PC-9 (cell line): Measurements from ENCODE around the gene CACNA1H. TPM values are rescaled to one million over a fixed set of nuclear protein-coding genes. Genes with fewer than 3 reads are reported as not detected.
"Not testable (repeated sequence)": the region's sequence is repeated elsewhere in the genome, so short reads cannot be mapped to it uniquely, and the experiment has no call there.

Experiments
- BruUV-seq: library from RNA; stranded (reverse); fragments of 400-500 nt; replicated peaks from 2 replicates; lab custom pipeline; 2021; lab: Mats Ljungman, UMichigan
- CTCF ChIA-PET: fragments of 300-600 bp; sonication (Branson Sonifier 250); formaldehyde crosslinking; loops from one replicate; lab custom pipeline; 2022; ENCODE audit warnings: antibody characterized with exemption; lab: Charles Lee
- POLR2A ChIA-PET: fragments of 300-600 bp; sonication (Branson Sonifier 250); formaldehyde crosslinking; loops from one replicate; lab custom pipeline; 2022; ENCODE audit warnings: antibody characterized with exemption; ENCODE audit not compliant: unreplicated experiment; lab: Charles Lee
- DNase-seq, 2 experiments: peaks; one replicate each; pipeline versions ENCODE4 v3.0.0 to v3.0.0-alpha.2; 2015 to 2022; ENCODE audit warnings: mixed read lengths in 1 of 2
- H2AFZ ChIP-seq: fragments of 200-600 bp; sonication (generic); 2 replicates; pipeline ENCODE4 v1.8.1; 2017; ENCODE audit warnings: antibody characterized with exemption
- H3F3A ChIP-seq: fragments of 200-600 bp; sonication (generic); 2 replicates; pipeline ENCODE4 v1.8.1; 2017; ENCODE audit warnings: antibody characterized with exemption, mild to moderate bottlenecking, low read depth; ENCODE audit not compliant: insufficient read depth
- H3K27ac ChIP-seq: fragments of 200-600 bp; sonication (generic); 2 replicates; pipeline ENCODE4 v1.6.1; 2016; ENCODE audit warnings: mixed run types
- H3K27me3 ChIP-seq: fragments of 200-600 bp; sonication (generic); 2 replicates; pipeline ENCODE4 v1.6.1; 2016; ENCODE audit warnings: low read depth, mixed run types; ENCODE audit not compliant: insufficient read depth
- H3K36me3 ChIP-seq: fragments of 200-600 bp; sonication (generic); 2 replicates; pipeline ENCODE4 v1.6.1; 2016; ENCODE audit warnings: low read depth, mixed run types
- H3K4me1 ChIP-seq: fragments of 200-600 bp; sonication (generic); replicated peaks from 2 replicates; pipeline ENCODE4 v1.6.1; 2016; ENCODE audit warnings: mixed run types; ENCODE audit not compliant: insufficient read depth
- H3K4me2 ChIP-seq: fragments of 200-600 bp; sonication (generic); 2 replicates; pipeline ENCODE4 v1.6.1; 2017; ENCODE audit warnings: mixed run types
- H3K4me3 ChIP-seq: fragments of 200-600 bp; sonication (generic); 2 replicates; pipeline ENCODE4 v1.6.1; 2016; ENCODE audit warnings: mixed run types
- H3K79me2 ChIP-seq: fragments of 200-600 bp; sonication (generic); 2 replicates; pipeline ENCODE4 v1.6.1; 2017; ENCODE audit warnings: low read depth, mixed run types
- H3K9me2 ChIP-seq: fragments of 200-600 bp; sonication (generic); 2 replicates; pipeline ENCODE4 v1.8.1; 2017; ENCODE audit warnings: mild to moderate bottlenecking; ENCODE audit not compliant: insufficient read depth
- H3K9me3 ChIP-seq: fragments of 200-600 bp; sonication (generic); 2 replicates; pipeline ENCODE4 v1.8.1; 2016; ENCODE audit warnings: low read depth; ENCODE audit not compliant: insufficient read depth
- H4K20me1 ChIP-seq: fragments of 200-600 bp; sonication (generic); 2 replicates; pipeline ENCODE4 v1.8.1; 2017; ENCODE audit not compliant: insufficient read depth
- intact Hi-C: fragments of 100-400 bp; cut with micrococcal nuclease; formaldehyde crosslinking; loops from one replicate; pipeline ENCODE4 v1.10.0; 2022; ENCODE audit not compliant: unreplicated experiment
- total RNA-seq: library from RNA; stranded (reverse); gene quantifications from 2 replicates; pipeline ENCODE4 v1.2.3, GENCODE V29; 2021

CACNA1H gene
- total RNA-seq, 1 experiment from 2014 or later, result not detected

GRCh38 chr16:1253701-1254364, 100.9 kb downstream of the CACNA1H start:
- DNase-seq, H3K79me2 ChIP-seq, BruUV-seq, H2AFZ ChIP-seq, H3K4me1 ChIP-seq, H3K27ac ChIP-seq, H3K9me2 ChIP-seq, H3K27me3 ChIP-seq, intact Hi-C loops, H3K9me3 ChIP-seq, H3F3A ChIP-seq, CTCF ChIA-PET, H3K36me3 ChIP-seq, H4K20me1 ChIP-seq, H3K4me2 ChIP-seq, H3K4me3 ChIP-seq: not testable (repeated sequence)
- POLR2A ChIA-PET, result interaction anchor here (0.7 kb wide), 1 partner anchor 56 kb away, joined by 4 read pairs; the partner anchor contains the start of gene UBE2I

DNA sequence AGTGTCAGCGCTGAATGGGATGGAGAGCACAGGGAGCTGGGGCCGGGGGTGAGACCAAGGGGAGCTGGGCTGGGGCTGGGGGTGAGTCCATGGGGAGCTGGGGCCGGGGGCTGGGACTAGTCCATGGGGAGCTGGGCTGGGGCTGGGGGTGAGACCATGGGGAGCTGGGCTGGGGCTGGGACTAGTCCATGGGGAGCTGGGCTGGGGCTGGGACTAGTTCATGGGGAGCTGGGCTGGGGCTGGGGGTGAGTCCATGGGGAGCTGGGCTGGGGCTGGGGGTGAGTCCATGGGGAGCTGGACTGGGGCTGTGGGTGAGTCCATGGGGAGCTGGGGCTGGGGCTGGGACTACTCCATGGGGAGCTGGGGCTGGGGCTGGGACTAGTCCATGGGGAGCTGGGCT, 101.9 kb downstream of the CACNA1H start:
- intact Hi-C loops, BruUV-seq, H3K27ac ChIP-seq, DNase-seq, H3K9me3 ChIP-seq, H4K20me1 ChIP-seq, CTCF ChIA-PET, H3K4me2 ChIP-seq, H3K36me3 ChIP-seq, H3K79me2 ChIP-seq, H2AFZ ChIP-seq, H3K9me2 ChIP-seq, H3K4me1 ChIP-seq, H3F3A ChIP-seq, H3K4me3 ChIP-seq: not testable (repeated sequence)
- peaks cover 10% of the 10 kb centered on the region for H3K27me3 ChIP-seq
- POLR2A ChIA-PET, result interaction anchor here (0.6 kb wide), 1 partner anchor 85 kb away, joined by 9 read pairs; no protein-coding TSS in a partner anchor

DNA sequence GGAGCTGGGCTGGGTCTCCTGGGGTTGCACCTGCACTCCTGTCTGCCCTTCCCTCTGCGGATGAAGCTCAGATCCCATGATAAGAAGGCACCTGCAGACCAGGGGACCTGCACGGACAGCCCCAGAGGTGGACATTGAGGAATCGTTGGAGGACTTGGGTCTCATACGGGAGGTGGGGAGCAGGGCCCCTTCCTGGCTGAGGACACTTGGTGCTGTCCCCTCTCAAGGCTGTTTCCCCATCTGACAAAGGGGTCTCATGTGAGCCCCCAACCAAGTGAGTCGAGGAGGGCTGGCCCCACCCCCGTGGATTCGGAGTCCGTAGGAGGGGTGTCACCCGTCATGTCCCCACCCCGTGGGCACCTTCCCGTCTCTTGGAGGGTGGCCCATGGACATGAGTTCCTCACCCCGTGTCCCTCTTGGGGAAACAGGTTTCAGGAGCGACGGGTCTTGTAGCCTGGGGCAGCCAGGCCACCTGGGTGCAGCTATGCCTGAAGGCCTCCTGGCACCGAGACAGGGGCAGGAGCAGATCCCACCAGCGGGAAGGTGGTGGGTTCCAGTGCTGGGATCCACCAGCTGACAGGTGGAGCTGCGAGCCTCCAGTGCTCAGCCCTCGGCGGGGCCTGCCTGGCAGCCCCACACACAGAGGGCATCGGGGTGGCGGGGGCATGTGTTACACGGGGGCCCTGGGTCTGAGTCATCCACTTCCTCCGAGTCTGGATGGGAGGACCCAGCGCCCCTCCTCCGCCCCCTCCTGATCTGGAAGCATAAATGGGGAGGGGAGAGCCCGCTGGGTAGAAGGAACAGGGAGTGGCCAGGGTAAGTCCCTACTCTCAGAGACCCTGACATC, 102.6 kb downstream of the CACNA1H start, which contains the start of gene TPSD1:
Gene TPSD1, plus strand, starts transcription at position 794 of the 847 bp plus-strand sequence. CDS start 212 bp downstream, outside the sequence.
- H2AFZ ChIP-seq, H3K9me3 ChIP-seq, H4K20me1 ChIP-seq, H3K36me3 ChIP-seq, DNase-seq, H3F3A ChIP-seq, H3K4me1 ChIP-seq, H3K9me2 ChIP-seq, H3K4me2 ChIP-seq, H3K79me2 ChIP-seq, H3K4me3 ChIP-seq, CTCF ChIA-PET, H3K27ac ChIP-seq, BruUV-seq, intact Hi-C loops: not testable (repeated sequence)
- POLR2A ChIA-PET, result interaction anchor here (0.6 kb wide), 1 partner anchor 86 kb away, joined by 9 read pairs; no protein-coding TSS in a partner anchor
- peaks cover 17% of the 10 kb centered on the region for H3K27me3 ChIP-seq

- H3K4me1 ChIP-seq, H4K20me1 ChIP-seq, H3K4me3 ChIP-seq, H3K79me2 ChIP-seq, intact Hi-C loops, H3K36me3 ChIP-seq, H3K9me2 ChIP-seq, POLR2A ChIA-PET, H2AFZ ChIP-seq, H3K4me2 ChIP-seq, H3F3A ChIP-seq, DNase-seq, H3K9me3 ChIP-seq, H3K27ac ChIP-seq, CTCF ChIA-PET, BruUV-seq: not testable (repeated sequence)
- peaks cover 26% of the 10 kb centered on the region for H3K27me3 ChIP-seq
These were observed 103.5 kb downstream of the CACNA1H start for GRCh38 chr16:1256296-1256873.
